ENCODE results near the gene CDCA8.

The CDCA8 gene

DNA sequence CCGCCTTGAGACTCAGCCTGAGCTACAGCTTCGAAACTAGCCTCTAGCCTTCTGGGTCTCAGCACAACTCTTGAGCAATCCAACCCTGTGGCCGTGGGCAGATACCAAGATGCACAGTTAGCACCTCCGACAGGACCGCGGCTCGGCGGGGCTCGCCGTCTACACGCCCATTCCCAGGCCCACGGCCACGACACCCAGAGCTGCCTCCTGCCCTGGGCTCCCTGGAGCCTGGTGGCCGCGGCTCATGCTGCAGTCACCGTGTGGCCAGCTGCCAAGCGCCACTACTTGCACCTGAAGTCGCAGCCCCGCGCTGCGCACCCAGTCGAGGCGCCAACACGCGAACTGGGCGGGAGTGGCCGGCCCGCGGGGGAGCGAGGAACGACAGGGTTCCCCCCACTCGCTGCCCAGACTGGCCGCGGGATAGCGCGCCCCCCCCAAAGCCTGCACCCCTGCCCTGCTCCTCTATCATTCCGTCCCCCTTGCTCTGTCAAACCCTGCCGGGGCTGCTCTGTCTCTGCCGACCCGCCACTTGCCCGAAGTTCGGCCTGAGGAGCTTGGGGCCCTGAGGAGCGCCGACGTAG, 729 bp upstream of the CDCA8 start:
- DNase-seq (ENCODE audit: low read depth), result no peak
- in situ Hi-C loops (cut with HindIII; ENCODE audit: low sequenced_read_pairs), result no loop called here
- peak overlapping the region; percentile 90 for H3K4me3 ChIP-seq (ENCODE audit: low read depth, low read length)
- TF ChIP-seq, protein P1, sequence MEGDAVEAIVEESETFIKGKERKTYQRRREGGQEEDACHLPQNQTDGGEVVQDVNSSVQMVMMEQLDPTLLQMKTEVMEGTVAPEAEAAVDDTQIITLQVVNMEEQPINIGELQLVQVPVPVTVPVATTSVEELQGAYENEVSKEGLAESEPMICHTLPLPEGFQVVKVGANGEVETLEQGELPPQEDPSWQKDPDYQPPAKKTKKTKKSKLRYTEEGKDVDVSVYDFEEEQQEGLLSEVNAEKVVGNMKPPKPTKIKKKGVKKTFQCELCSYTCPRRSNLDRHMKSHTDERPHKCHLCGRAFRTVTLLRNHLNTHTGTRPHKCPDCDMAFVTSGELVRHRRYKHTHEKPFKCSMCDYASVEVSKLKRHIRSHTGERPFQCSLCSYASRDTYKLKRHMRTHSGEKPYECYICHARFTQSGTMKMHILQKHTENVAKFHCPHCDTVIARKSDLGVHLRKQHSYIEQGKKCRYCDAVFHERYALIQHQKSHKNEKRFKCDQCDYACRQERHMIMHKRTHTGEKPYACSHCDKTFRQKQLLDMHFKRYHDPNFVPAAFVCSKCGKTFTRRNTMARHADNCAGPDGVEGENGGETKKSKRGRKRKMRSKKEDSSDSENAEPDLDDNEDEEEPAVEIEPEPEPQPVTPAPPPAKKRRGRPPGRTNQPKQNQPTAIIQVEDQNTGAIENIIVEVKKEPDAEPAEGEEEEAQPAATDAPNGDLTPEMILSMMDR (IDR thresholded peaks at IDR 0.05; ENCODE audit: low read depth, low read length, missing control alignments), result no peak

DNA sequence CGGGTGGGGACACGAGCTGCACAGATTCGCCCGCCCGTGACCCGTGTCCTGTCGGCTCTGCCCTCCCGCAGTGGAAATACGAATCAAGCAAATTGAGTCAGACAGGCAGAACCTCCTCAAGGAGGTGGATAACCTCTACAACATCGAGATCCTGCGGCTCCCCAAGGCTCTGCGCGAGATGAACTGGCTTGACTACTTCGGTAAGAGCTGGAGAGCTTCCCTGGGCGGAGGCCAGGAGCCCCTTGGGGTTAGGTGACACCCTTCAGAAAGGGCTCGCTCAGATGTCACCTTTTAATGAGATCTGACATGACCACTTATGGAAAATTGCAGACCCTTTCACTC, 489 bp downstream of the CDCA8 start:
- in situ Hi-C loops (cut with HindIII; ENCODE audit: low sequenced_read_pairs), result no loop called here
- H3K4me3 ChIP-seq (ENCODE audit: low read depth, low read length), result peak overlapping the region; percentile 90
- TF ChIP-seq, protein P1 (IDR thresholded peaks at IDR 0.05; ENCODE audit: low read depth, low read length, missing control alignments), result no peak
- no peak for DNase-seq (ENCODE audit: low read depth)

DNA sequence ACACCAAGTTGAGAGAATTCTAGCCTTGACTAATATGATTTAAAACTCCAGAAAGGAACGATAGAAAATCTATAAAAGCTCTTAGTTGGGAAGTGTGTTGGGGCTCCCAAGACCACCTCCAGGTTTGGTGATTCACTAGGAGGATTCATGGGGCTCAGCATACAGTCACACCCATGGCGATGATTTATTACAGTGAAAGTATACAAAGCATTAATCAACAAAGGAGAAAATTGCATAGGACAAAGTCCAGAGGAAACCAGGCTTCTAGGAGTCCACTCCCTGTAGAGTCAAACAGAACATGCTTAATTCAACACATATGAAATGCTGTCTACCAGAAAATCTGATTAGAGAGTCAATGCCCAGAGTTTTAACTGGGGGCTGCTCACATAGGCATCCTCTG, 4.8 kb downstream of the CDCA8 start:
- DNase-seq (ENCODE audit: low read depth), result no peak
- H3K4me3 ChIP-seq (ENCODE audit: low read depth, low read length), result no peak overlapping the region
- TF ChIP-seq, protein P1 (IDR thresholded peaks at IDR 0.05; ENCODE audit: low read depth, low read length, missing control alignments), result no peak
- in situ Hi-C loops (cut with HindIII; ENCODE audit: low sequenced_read_pairs), result no loop called here

DNA sequence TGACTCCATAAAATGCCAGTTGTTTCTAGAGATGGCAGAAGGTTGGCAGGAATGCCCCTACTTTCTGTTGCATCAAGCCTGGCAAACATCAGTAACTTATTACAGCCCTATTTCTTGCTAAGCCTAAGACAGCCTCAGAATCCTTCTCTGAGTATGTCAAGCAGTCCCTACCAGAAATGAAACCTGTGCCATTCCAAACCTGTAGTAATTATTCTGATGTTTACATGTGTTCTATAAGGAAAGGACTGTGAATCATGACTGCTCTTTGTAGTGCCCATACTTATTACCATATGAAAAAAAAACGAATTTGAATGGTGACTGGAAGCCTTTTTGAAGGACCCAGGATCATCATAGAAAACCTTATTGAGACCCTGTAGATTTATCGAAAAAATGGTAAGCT, 5.4 kb downstream of the CDCA8 start:
- TF ChIP-seq, protein P1 (IDR thresholded peaks at IDR 0.05; ENCODE audit: low read depth, low read length, missing control alignments), result no peak
- DNase-seq (ENCODE audit: low read depth), result no peak
- no peak overlapping the region for H3K4me3 ChIP-seq (ENCODE audit: low read depth, low read length)
- in situ Hi-C loops (cut with HindIII; ENCODE audit: low sequenced_read_pairs), result no loop called here

DNA sequence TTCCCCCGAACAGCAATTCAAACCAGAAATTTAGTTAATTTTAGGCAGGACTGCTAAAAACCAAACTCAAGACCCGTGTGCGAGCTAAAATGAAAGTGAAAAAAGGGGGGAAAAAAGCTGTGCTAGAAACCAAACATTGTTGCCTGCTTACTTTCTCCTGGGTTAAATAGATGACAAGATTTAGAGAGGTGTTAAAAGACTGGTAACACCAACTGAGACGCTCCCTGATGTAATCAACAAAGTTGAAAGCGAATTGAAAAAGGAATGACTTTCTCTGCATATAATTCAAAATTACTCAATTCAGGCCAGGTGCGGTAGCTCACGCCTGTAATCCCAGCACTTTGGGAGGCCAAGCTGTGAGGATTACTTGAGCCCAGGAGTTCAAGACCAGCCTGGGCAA, 6.8 kb downstream of the CDCA8 start:
- H3K4me3 ChIP-seq (ENCODE audit: low read depth, low read length), result no peak overlapping the region
- DNase-seq (ENCODE audit: low read depth), result no peak
- in situ Hi-C loops (cut with HindIII; ENCODE audit: low sequenced_read_pairs), result no loop called here
- TF ChIP-seq, protein P1 (IDR thresholded peaks at IDR 0.05; ENCODE audit: low read depth, low read length, missing control alignments), result no peak

DNA sequence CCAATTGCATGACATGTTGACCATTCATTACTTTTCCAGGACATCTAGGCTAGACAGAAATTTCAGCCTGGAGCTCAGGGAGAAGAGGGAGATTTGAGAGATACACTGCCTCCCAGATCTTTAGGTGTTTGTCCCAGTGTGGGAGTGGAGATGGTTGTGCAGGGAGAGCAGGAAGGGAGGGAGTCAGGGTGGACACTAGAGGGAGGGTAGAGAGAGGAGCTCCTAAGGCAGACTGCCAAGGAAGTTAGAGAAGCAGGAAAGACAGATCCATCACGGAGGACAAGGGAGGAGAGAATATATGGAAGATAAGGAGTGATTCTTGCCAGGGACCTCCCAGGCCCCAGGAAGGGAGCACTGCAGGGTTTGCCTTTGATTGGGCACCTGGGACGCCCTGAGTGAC, 8.7 kb downstream of the CDCA8 start:
- in situ Hi-C loops (cut with HindIII; ENCODE audit: low sequenced_read_pairs), result no loop called here
- TF ChIP-seq, protein P1 (IDR thresholded peaks at IDR 0.05; ENCODE audit: low read depth, low read length, missing control alignments), result no peak
- DNase-seq (ENCODE audit: low read depth), result no peak
- H3K4me3 ChIP-seq (ENCODE audit: low read depth, low read length), result no peak overlapping the region

DNA sequence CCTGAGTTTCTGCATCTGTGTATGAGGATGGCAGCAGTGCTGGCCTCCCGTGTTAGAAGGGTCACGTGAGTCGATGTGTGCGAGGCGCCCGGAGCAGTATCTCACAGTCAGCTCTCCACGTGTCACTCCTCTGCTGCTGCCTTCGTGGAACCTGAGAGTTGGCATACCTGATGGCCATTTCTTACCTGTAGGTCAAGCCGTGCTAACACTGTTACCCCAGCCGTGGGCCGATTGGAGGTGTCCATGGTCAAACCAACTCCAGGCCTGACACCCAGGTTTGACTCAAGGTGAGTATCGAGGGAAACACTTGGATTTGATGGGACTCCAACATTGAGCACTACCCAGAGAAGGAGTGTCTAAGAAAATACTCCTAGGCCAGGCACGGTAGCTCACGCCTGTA, 10.7 kb downstream of the CDCA8 start:
- TF ChIP-seq, protein P1 (IDR thresholded peaks at IDR 0.05; ENCODE audit: low read depth, low read length, missing control alignments), result no peak
- no peak for DNase-seq (ENCODE audit: low read depth)

More for the DNA sequence above, 10.7 kb downstream of the CDCA8 start:
- in situ Hi-C loops (cut with HindIII; ENCODE audit: low sequenced_read_pairs), result no loop called here
- H3K4me3 ChIP-seq (ENCODE audit: low read depth, low read length), result no peak overlapping the region

All from astrocyte of the cerebellum (primary cell).